GM12864 (cell line): ENCODE measurements around the gene PADI3.

Experiments
- DNase-seq: peaks from one replicate; pipeline ENCODE4 v3.0.0-alpha.2; 2011; ENCODE audit warnings: low read depth
- H3K4me3 ChIP-seq: 2 replicates; pipeline ENCODE4 v1.5.1; 2011; ENCODE audit warnings: mild to moderate bottlenecking, low read depth, low read length, control low read depth
- TF ChIP-seq, protein P1 (sequence below): IDR thresholded peaks from 2 replicates; pipeline ENCODE4 v1.5.1; 2011; ENCODE audit warnings: low read depth, mild to moderate bottlenecking, moderate library complexity, low read length, control low read depth, inconsistent platforms; ENCODE audit errors: missing control alignments

PADI3 gene

GRCh38 chr1:17328855-17329254 lies 80.0 kb downstream of the PADI3 start:
- no peak overlapping the region for H3K4me3 ChIP-seq
- DNase-seq: no peak
- TF ChIP-seq, protein P1, sequence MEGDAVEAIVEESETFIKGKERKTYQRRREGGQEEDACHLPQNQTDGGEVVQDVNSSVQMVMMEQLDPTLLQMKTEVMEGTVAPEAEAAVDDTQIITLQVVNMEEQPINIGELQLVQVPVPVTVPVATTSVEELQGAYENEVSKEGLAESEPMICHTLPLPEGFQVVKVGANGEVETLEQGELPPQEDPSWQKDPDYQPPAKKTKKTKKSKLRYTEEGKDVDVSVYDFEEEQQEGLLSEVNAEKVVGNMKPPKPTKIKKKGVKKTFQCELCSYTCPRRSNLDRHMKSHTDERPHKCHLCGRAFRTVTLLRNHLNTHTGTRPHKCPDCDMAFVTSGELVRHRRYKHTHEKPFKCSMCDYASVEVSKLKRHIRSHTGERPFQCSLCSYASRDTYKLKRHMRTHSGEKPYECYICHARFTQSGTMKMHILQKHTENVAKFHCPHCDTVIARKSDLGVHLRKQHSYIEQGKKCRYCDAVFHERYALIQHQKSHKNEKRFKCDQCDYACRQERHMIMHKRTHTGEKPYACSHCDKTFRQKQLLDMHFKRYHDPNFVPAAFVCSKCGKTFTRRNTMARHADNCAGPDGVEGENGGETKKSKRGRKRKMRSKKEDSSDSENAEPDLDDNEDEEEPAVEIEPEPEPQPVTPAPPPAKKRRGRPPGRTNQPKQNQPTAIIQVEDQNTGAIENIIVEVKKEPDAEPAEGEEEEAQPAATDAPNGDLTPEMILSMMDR: no peak

- no peak overlapping the region for H3K4me3 ChIP-seq
- TF ChIP-seq, protein P1: no peak
- DNase-seq: no peak
Measured at GRCh38 chr1:17329610-17330009, 80.7 kb downstream of the PADI3 start.

DNA sequence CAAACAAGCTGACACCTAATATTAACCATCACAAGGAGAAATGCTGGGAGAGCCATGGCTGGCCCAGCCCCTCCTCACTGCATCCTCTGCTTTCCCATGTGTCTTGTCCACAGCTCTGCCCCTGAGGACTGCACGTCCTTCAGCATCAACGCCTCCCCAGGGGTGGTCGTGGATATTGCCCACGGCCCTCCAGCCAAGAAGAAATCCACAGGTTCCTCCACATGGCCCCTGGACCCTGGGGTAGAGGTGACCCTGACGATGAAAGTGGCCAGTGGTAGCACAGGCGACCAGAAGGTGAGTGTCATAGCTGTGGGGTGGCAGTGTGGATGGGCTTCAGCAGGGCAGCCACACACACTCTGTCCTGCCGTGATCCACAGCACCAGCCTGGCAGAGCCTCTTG lies 82.0 kb downstream of the PADI3 start:
- TF ChIP-seq, protein P1: no peak
- H3K4me3 ChIP-seq: no peak overlapping the region
- no peak for DNase-seq

DNA sequence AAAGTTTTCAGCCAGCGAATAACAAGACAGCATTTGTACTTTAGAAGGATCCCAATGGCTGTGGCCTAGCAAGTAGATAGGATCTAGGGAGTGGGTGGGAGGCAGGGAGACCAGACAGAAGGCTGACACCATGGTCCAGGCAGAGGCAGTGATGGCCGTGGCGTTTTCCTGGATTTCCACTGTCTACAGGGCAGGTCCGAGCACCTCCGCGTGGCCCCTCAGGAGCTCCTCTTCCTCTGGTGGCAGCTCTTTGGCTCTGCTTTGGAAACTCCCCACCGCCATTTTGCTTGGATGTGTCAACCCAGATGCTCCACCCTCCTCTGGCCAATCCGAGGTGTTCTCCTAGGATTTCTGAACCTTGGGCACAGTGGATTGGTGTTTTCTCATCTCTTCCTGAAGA lies 84.2 kb downstream of the PADI3 start:
- no peak for DNase-seq
- no peak overlapping the region for H3K4me3 ChIP-seq
- TF ChIP-seq, protein P1: no peak
